Measurements from ENCODE around the gene TFAP2C.
"Not testable (repeated sequence)": the region's sequence is repeated elsewhere in the genome, so short reads cannot be mapped to it uniquely, and the experiment has no call there.

The TFAP2C gene

DNA sequence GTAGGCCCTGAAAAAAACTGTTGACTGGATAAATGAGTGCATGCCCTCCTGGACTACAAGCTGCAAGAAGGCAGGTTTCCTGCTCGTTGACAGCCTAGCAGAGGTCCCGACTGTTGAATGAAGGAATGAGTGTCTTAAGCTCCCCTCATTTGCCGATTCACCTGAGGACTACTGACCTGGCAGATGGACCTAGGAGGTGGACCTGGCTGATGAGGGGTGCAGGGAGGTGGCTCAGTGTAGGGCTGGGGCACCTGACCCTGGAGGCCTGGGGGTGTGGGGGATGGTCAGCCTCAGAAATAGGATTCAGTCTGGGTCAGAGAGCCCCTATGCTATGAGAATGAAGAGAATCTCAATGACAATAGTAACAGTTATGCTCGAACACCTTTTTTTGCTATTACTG is 11.6 kb upstream of the TFAP2C start:
- no peak for DNase-seq

DNA sequence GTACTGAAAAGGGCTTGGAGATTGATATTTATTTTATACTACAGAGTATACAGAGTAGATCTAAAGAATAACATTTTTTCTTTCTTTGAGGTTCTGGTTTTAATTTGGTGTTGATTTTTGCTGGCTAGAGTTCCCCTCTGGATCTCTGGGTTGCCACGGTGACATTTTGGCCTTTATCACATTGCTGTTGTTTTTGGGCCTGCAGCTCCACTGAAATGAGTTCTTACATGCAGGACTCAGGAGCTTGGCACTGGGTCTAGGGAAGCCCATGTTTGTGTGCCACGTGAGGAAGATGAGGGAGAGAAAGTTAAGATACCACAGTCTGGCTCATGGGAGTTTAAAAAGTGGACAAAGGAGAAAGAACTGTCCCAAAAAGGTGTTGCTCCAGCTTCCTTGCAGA is 7.4 kb upstream of the TFAP2C start:
- no peak for DNase-seq

DNA sequence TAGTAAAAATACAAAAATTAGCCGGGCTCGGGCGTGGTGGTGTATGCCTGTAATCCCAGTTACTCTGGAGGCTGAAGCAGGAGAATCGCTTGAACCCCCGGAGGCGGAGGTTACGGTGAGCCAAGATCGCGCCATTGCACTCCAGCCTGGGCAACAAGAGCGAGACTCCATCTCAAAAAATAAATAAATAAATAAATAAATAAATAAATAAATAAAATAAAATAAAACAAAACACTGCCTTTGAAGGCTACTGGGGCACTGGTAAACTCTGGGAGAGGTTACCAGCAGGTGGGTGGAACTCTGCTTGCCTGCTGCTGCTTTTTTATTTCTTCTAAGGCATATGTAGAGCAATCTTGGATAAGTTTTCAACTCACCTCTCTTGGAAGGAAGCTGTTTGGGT is 5.2 kb upstream of the TFAP2C start:
- not testable (repeated sequence) for DNase-seq

DNA sequence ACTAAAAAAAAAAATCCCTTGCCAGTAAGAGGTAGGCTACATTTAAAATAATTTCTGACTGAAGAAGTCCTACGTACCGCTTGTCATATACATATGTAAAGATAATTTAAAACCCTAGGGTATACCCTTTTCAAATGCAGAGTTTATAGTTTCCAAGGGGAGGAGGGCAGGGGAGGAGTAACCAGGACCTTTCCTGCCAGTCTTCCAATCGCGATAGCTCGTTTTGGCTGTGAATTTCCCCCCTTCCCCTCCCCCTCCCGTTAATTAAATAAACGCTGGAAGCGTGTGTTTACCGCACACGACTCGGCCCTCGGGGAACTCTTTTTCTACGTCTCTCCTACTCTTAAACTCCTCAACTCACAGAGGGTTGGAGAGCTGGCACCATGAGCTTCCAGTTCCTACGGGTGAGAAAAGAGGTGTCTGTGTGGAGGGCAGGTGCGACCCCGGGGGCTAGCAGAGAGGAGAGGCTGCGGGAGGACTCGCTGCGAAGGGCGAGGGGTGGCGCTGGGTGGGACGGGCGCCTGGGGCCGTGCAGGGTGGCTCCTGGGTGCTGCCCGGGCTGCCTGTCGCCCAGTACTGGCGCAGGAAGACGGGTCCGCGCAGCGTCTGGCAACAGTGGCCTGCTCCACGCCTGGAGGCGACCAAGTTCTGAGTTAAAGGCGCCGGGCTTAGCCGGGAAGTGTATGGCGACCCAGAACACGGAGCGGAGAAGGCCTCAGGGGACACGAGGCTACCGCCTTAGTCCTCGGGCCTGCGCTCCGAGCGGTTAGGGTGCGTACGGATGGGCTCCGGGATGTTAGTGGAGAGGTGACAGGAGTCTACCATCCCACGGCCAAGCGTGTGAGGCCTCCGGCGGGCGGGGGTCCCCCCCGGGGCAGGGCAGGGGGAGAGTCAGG is 4.1 kb upstream of the TFAP2C start:
- DNase-seq, result no peak

DNA sequence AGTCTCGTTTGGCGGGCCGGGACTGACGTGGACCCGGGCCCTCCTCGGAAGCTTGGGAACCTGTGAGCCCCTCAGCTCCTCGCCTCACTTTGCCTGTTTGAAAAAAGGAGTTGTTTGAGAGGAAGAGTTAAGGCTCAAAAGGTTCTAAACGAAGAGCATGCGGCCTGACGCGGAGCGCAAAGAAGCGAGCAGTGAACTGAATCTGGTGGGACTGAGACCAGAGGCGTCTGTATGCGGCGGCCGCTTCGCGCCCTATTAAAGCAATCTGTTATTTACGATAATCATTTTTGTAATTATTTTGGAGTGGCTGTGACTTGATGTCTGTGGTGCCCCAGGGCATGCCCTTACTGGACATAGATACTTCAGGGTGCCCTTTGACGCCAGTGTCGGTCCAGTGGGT is 3.3 kb upstream of the TFAP2C start:
- no peak for DNase-seq

DNA sequence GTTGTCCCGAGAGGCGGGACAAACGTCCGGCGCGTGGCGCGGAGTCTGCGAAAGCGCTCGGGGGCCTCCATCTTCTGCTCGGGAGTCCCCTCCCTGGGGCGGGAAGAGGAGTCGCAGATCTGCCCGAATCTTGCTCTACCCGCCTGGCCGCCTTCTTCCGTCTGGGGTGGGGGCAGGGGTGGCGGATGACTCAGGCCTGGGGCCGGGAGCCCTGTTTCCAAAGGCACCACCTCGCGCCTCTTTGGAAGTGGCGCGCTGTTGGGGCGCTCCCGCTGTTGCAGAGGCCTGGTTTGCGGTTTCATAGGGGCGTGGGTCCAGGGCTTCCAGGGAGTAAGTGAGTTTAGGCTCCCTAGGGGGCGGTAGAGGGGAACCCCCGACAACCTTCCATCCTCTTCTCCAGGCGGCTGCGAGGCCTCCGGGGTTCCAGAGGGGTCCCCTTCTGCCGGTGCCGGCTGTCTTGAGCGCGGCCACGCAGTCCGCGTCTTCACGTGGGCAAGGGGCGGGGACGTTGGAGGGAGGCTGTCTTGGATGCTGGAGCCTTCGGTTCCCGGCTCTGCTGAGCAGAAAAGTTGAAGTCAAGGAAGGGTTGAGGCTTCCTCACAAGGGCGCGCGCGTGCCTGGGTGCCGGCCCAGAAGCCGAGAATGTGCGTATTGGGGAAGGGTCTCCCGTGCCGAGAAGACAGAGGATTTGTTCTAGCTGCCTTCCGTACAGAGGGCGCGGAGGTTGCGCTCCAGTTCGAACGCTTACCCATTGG is 2.6 kb upstream of the TFAP2C start:
- DNase-seq, result no peak

DNA sequence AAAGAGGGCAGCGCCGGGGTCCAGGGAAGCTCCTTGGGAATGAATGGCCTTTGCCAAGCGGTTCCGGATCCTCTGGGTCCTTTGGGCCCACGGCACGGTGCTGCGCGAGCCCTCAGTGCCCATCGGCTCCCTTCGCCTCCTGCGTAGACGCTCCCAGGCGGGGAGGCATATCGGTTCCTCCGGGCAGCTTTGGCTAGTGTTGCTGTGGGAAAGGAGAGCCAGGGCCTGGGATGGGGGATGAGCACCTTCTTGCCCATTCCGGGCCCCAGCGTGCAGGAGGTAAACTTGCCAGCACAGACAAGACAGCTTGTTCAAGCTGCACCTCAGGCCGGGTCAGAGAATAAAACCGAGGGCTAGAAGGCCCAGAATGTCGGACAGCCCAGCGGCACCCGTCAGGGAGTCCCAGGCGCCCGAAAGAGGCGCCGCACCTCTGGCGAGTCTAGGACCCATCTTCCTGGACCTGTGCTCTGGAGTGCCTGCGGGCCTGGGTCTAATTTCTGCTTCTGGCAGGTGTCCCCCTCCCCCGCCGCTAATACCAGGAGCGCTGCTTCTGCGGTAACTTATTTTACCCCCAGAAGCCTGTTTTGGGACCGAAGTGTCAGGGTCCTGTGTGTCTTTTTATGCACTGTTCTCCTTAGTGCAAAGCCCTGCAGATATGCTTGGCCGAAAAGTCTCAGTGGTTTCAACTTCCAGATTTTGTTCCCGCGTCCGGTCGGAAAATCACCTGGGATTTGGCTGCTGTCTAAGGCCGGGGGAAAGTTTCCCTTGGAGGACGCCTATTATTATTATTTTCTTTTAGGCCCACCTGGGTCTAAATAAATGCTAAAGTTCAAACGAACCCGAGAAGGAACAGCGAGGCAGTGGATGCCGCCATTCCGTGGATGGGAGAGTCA is 1.7 kb upstream of the TFAP2C start:
- no peak for DNase-seq

DNA sequence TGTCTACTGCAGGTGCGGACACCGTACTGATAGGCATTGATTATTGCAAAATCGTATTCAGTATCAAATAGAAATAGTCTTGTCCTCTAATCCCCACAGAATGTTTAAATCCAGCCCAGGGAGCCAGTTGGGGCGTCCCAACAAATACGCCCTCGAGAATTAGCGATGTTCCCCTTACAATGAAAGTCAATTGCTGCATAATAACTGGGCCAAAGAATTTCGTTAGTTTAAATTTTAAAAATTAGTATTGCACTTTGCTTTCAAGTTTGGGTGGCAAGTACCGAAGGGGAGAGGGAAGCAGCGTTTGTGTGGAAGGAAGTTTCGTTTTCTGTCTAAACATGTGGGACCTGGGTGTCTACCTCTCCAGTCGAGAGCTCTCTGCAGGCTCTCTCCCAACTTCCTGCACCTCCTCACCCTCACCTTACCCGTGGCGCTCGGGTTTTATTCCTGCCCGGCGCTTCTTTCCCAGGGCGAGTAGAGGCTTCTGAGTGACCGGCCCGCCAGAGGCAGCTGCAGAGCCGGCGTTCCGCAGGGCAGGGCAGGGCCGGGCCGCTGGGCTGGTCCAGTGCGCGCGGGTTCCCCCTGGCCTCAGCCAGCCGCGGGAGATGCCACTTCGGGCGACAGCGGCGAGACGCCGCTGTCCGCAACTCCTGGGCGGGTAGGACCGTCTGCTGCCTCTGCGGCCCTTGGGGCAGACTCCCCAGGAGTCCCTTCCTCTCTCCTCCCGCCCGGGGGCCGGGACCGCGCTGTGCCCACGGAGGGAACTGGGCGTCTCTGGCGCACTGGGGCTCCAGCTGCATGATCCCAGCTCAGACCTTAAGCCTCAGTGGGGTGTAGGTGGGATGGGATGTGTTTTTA is 862 bp upstream of the TFAP2C start:
- DNase-seq, result no peak

DNA sequence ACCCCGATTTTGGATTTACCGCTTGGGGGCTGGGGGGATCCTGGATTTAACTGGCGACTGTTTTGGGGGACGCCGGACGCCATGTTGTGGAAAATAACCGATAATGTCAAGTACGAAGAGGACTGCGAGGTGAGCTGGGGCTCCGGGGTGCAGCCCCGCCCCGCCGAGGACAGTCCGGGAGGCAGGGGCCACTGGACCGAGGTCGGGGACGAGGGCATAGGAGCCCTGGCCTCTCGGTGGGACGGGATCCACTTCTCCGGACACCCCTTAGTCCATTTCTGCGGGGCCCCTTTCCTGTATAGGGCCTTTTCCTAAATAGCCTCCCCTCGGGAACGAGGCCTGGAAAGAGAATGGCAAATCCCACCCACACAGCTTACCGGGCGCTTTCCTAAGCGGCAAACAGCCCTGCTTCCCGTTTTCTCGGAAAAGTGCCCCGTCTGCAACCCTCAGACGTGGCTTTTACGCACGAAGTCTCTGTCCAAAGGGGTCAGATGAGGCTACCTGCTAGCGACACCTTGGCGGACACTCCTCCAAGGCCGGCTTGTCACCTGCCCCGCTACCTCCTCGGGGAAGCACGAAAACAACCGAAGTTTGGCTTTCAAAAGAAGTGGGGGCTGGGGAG is 469 bp downstream of the TFAP2C start:
- DNase-seq, result no peak

DNA sequence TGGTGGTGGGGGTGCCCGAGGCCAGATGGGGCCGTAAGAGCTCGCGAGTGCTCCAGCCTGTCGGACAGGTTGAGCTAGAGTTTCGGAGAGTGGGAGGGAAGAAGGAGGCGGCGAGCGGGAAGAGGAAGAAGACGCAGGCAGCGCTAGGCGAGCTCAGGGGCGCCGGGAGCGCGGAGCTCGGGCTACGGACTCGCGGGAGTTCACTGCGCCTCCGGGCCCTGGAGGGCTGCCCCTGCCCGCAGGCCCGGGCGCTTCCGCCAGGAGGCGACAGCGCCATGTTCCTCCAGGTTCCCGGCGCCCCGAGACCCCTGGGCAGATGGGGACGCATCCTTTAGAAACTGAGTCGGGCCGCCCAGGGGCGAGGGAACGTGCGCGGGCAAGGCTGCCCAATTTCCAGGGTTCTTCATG is 984 bp downstream of the TFAP2C start:
- DNase-seq, result no peak

DNA sequence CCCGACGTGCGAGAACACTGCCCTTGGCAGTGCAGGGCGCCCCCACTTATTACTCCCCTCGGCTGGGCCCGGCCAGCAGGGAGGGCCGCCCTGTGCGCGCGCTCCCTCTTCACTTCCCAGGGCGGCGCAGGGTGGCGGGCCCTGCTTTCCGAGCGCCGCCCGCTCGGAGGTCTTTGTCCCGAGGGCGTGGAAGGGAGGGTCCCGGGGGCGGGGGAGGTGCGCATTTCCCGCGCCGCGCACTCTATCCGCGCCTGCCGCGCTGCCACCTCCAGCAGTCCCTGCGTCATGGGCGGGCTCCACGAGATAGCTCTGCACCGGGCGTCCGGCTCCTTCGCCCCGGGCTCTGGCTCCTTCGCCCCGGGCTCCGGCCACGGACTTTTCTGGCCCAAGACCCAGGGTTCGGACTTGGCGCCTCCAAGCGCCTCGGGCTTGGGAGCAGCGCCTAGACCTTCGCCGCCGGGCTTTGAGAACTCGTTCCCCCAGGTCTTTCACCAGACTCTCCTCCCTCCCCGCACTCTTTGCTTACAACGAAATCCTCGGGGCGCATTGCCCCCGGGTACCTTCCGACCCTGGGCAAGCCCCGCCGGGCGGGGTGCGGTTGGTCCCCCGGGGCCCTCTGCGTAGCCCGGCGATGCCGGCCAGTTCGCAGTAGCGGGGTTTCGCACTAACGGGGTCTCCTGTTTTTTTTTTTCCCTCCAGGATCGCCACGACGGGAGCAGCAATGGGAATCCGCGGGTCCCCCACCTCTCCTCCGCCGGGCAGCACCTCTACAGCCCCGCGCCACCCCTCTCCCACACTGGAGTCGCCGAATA is 1.6 kb downstream of the TFAP2C start:
- no peak for DNase-seq

DNA sequence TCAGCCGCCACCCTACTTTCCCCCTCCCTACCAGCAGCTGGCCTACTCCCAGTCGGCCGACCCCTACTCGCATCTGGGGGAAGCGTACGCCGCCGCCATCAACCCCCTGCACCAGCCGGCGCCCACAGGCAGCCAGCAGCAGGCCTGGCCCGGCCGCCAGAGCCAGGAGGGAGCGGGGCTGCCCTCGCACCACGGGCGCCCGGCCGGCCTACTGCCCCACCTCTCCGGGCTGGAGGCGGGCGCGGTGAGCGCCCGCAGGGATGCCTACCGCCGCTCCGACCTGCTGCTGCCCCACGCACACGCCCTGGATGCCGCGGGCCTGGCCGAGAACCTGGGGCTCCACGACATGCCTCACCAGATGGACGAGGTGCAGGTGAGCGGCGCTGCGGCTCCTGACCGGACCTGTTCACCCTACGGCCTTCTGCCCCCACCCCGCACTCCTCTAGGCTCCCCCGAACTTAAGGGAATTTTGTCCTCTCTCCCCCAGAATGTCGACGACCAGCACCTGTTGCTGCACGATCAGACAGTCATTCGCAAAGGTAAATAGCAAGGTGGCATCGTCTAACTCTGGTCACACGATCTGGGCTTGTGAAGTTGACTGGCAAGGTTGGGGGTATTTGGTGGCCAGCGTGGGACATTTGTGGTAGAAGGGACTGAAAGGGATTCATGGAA is 2.3 kb downstream of the TFAP2C start:
- no peak for DNase-seq

DNA sequence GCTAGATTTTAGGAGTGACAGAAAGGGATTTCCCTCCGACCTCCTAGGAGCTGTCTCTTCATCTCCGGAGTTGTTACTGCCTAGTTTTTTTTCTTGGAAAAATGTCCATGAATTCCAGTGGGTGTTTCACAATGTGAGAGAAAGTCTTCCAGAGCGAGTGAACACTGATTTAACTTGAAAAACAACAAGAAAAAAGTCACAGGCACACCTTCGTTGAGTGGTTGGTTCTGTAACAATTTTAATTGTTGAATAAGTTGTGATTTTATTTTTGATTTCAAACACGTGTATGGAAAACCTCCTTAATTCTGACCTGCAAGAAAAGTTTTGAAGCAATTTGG is 2.9 kb downstream of the TFAP2C start:
- DNase-seq, result no peak

DNA sequence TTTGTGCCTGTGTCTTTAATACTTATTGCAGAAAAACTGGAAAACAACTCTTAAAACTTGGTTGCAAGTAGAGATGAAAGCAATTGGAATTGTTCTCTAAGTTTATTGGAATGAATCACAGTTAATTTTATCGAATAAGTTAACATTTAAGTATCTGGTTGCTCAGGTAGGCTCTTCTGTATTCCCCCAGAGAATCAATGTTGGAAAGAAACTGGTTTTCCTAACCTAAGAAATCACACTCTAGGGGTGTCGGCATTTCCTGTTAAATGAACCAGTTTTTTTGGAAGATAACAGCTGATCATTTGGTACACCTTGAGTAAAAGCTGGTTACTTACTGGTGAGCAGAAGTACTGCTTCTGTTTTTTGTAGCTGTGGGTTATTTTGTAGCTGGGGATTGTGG is 5.2 kb downstream of the TFAP2C start:
- no peak for DNase-seq

DNA sequence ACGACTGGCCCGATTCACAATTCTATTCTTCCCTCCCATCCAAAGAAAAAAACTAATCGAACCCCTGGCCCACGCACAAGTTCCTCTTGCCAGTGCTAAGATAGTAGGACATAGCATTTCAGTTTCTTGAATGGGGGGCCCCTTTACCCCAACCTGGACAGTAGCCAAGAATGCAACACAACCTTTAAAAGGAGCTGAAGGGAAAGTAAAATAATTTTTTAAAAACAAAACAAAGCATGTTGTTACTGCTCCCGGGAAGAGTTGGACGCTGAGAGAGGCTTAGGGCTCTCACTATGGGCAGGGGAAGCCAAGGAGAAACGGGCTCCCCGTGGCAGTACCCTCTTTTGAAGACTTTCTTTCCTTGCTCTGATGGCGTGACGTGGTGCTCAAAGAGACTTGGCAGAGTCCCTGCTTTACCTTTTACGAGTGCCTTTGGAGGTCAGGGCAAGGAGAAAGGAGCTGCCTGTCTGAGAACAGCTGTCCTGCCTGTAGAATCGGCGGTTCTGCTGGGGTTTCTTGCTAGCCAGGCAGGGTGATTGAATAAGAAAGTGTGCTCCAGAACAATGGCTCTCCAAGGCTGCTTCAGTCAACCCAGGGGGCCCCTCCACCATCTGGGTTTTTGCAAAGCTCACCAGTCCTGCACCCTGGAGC is 5.8 kb downstream of the TFAP2C start:
- no peak for DNase-seq

DNA sequence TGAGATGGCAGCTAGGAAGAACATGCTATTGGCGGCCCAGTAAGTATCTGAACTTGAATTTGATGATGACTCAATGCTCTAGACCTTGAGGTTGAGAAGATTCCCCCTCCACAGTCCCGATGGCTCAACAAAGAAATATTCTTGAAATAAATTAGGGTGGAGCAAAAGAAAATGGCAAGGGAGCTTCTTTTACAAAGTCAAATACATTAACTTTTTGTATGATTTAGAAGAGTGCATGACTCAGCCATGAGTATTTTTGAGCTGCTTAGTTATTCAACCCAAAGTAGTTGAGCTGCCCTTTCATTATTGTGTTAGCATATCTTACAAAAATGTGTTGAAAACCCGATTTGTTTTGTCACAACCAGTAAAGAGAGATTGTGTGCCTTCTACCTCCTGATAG is 7.6 kb downstream of the TFAP2C start:
- no peak for DNase-seq

DNA sequence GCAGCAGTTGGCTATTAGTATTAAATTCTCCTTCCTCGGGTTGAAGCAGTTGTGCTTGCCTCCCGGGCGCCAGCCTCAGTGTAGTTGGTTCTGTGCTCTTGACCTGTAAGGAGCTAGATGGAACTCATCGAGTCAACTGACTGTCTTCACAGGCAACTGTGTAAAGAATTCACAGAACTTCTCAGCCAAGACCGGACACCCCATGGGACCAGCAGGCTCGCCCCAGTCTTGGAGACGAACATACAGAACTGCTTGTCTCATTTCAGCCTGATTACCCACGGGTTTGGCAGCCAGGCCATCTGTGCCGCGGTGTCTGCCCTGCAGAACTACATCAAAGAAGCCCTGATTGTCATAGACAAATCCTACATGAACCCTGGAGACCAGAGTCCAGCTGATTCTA is 8.5 kb downstream of the TFAP2C start:
- no peak for DNase-seq

DNA sequence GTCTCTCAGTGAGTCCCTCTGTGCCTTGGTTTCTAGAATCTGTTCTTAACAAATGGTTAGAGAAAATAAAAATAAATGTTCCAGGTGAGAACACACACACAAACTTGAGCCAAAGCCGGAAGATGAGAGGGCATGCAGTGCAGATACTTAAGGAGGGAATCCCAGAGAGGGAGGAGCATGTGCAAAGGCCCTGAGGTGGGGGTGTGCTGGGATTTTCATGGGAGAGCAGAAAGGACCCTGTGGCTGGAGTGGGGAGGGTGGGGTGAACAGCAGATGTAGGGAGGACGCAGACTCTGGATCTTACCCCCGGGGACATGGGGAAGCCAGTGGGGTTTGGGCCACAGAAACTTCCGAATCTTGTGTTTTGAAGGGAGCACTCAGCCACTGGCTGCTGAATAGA is 17.5 kb downstream of the TFAP2C start:
- no peak for DNase-seq

DNA sequence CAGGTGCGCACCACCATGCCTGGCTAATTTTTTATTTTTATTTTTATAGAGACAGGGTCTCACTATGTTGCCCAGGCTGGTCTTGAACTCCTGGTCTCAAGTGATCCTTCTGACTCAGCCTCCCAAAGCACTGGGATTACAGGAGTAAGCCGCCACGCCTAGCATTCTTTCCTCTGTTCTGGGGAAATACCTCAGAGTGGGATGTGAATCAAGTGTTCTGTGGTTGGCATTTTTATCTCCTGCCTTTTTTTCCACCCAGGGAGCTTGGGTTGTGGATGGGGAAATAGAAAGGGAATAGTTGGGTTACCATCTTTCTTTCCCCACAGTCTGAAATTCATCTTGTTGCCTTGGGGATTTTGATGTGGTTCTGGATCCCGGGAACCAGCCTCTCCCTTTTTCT is 24.1 kb downstream of the TFAP2C start:
- DNase-seq, result no peak

DNA sequence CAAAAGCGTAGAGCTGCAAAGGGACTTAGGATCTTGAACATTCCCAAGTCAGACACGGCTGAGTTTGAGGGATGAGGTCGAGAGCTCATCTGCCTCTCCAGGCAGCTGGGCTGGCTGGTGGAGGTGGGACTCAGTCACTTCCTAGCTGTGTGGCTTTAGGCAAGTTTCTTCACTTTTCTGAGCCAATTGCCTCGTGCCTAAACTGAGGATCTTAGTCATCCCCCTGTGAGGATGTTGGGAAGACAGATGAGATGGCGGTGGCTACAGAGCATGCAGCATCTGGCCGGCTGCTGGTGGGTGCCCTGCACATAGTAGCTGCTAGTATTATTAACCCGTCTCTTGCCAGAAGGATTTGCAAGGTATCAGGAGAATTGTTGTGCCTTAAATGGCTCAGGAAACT is 27.5 kb downstream of the TFAP2C start:
- DNase-seq, result no peak
